Astrocyte of the spinal cord (primary cell): ENCODE measurements around the gene ZNF493.

Experiments used
- DNase-seq: peaks from one replicate; pipeline ENCODE4 v3.0.0; 2011; ENCODE audit warnings: low read depth, low spot score
- H3K4me3 ChIP-seq: 2 replicates; pipeline ENCODE4 v1.5.1; 2011; ENCODE audit warnings: low read depth, mild to moderate bottlenecking, low read length, moderate library complexity
- in situ Hi-C: cut with HindIII; loops from 2 replicates; pipeline ENCODE4 v1.10.0; 2017; ENCODE audit warnings: low sequenced_read_pairs
- TF ChIP-seq, protein P1 (sequence below): IDR thresholded peaks from 2 replicates; pipeline ENCODE4 v1.5.1; 2012; ENCODE audit warnings: low read depth, mild to moderate bottlenecking, low read length, inconsistent platforms

The ZNF493 gene

DNA sequence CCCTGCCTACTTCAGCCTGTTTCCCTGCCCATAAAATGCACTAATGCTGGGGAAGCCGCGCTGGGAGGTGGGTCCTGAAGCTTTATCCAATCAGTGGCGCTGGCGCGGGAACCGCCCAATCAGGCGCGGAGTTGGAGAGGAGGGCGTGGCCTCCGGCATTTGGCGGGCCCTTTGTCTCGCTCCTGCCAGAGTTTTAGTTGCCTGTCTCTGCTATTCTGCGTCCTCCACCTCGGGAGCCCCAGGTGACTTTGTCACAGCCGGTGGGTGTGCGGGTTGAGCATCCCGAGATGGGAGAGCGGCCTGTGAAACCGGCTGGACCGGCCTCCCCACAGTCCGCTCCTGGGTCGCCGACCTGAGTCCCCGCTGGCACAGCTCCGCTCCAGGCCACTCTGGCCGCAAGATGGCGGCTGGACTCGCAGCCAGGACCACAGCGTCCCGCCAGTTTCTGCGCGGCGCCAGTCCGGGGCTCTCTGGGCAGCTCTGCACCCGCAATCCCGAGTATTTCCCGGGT is 77.8 kb downstream of the ZNF493 start:
- H3K4me3 ChIP-seq = peak overlapping the region; percentile 49
- in situ Hi-C loops = no loop called here
- TF ChIP-seq, protein P1, sequence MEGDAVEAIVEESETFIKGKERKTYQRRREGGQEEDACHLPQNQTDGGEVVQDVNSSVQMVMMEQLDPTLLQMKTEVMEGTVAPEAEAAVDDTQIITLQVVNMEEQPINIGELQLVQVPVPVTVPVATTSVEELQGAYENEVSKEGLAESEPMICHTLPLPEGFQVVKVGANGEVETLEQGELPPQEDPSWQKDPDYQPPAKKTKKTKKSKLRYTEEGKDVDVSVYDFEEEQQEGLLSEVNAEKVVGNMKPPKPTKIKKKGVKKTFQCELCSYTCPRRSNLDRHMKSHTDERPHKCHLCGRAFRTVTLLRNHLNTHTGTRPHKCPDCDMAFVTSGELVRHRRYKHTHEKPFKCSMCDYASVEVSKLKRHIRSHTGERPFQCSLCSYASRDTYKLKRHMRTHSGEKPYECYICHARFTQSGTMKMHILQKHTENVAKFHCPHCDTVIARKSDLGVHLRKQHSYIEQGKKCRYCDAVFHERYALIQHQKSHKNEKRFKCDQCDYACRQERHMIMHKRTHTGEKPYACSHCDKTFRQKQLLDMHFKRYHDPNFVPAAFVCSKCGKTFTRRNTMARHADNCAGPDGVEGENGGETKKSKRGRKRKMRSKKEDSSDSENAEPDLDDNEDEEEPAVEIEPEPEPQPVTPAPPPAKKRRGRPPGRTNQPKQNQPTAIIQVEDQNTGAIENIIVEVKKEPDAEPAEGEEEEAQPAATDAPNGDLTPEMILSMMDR = no peak
- DNase-seq = peak; percentile 65
